HS-27A (cell line): Measurements from ENCODE around the gene GAL3ST2.
"Not testable (repeated sequence)": the region's sequence is repeated elsewhere in the genome, so short reads cannot be mapped to it uniquely, and the experiment has no call there.

Source experiments
- DNase-seq: peaks from one replicate; pipeline ENCODE4 v3.0.0-alpha.2; 2012; ENCODE audit warnings: low read depth, missing footprints

GAL3ST2 gene

GRCh38 chr2:241820625-241821384 lies 44.2 kb downstream of the GAL3ST2 start:
- DNase-seq = no peak

GRCh38 chr2:241821460-241822263 lies 45.0 kb downstream of the GAL3ST2 start:
- DNase-seq = no peak

- DNase-seq = no peak
These were observed 45.6 kb downstream of the GAL3ST2 start for GRCh38 chr2:241822264-241822623.

- DNase-seq = not testable (repeated sequence)
These were observed 47.2 kb downstream of the GAL3ST2 start for GRCh38 chr2:241823531-241824437.

- no peak for DNase-seq
These were observed 50.8 kb downstream of the GAL3ST2 start for GRCh38 chr2:241827394-241827793.

- DNase-seq = no peak
These were observed 56.6 kb downstream of the GAL3ST2 start for GRCh38 chr2:241833101-241833663.

GRCh38 chr2:241833756-241834526 lies 57.3 kb downstream of the GAL3ST2 start:
- DNase-seq = not testable (repeated sequence)

- DNase-seq = no peak
These were observed 58.0 kb downstream of the GAL3ST2 start for GRCh38 chr2:241834527-241835210.

- DNase-seq = no peak
These were observed 59.0 kb downstream of the GAL3ST2 start for GRCh38 chr2:241835611-241836010.

GRCh38 chr2:241836292-241836691 lies 59.7 kb downstream of the GAL3ST2 start:
- no peak for DNase-seq

GRCh38 chr2:241837197-241837965 lies 60.8 kb downstream of the GAL3ST2 start:
- no peak for DNase-seq

GRCh38 chr2:241841181-241842066 lies 64.8 kb downstream of the GAL3ST2 start:
- DNase-seq = no peak

- no peak for DNase-seq
These were observed 65.4 kb downstream of the GAL3ST2 start for GRCh38 chr2:241842067-241842415.

- DNase-seq = no peak
These were observed 66.1 kb downstream of the GAL3ST2 start for GRCh38 chr2:241842620-241843211.

GRCh38 chr2:241843321-241844065 lies 66.9 kb downstream of the GAL3ST2 start:
- DNase-seq = no peak

GRCh38 chr2:241844066-241844728 lies 67.6 kb downstream of the GAL3ST2 start:
- DNase-seq = no peak
